Transverse colon (tissue), 4 donors: ENCODE data around the gene ME3. TPM values are rescaled to one million over a fixed set of nuclear protein-coding genes. Genes with fewer than 3 reads are reported as not detected.

Source experiments
- DNase-seq: peaks from one replicate; pipeline ENCODE4 v3.0.0-alpha.2; 2019
- H3K27ac ChIP-seq, 4 donors: fragments of 200-600 bp; sonication (generic); 2 replicates each; pipeline ENCODE4 v1.5.1; 2016 to 2018; ENCODE audit warnings: inconsistent platforms in 4 of 4
- H3K27me3 ChIP-seq: fragments of 200-600 bp; sonication (generic); 2 replicates; pipeline ENCODE4 v1.5.1; 2017; ENCODE audit warnings: inconsistent platforms
- H3K36me3 ChIP-seq, 4 donors: fragments of 200-600 bp; sonication (generic); 2 replicates each; pipeline ENCODE4 v1.5.1; 2017 to 2019; ENCODE audit warnings: inconsistent platforms in 4 of 4
- H3K4me1 ChIP-seq, 4 donors: fragments of 200-600 bp; sonication (generic); 2 replicates each; pipeline ENCODE4 v1.5.1; 2017 to 2020; ENCODE audit warnings: inconsistent platforms in 4 of 4
- H3K4me3 ChIP-seq, 4 donors: fragments of 200-600 bp; sonication (generic); 1 replicate in 1 of 4; 2 replicates in 3 of 4; pipeline versions ENCODE4 v1.5.1 to v1.6.1; 2017 to 2019; ENCODE audit warnings: inconsistent platforms in 4 of 4
- H3K9me3 ChIP-seq, 2 donors: fragments of 200-600 bp; sonication (generic); 2 replicates each; pipeline ENCODE4 v1.5.1; 2017 to 2019; ENCODE audit warnings: inconsistent platforms in 2 of 2
- CTCF ChIP-seq, 5 experiments: fragments of 200-600 bp in 3 of 5; fragments of 450-650 bp in 2 of 5; sonication (generic) in 3 of 5; IDR thresholded peaks; 1 replicate in 2 of 5; 2 replicates in 3 of 5; pipeline ENCODE4 v1.5.1; 2016 to 2017; ENCODE audit warnings: antibody characterized with exemption in 5 of 5, inconsistent platforms in 3 of 5, mild to moderate bottlenecking in 2 of 5, moderate library complexity in 1 of 5
- EP300 ChIP-seq: sonication (generic); formaldehyde crosslinking; IDR thresholded peaks from one replicate; pipeline ENCODE4 v1.6.1; 2017; ENCODE audit warnings: antibody characterized with exemption, low read depth
- POLR2A ChIP-seq: fragments of 450-650 bp; IDR thresholded peaks from one replicate; pipeline ENCODE4 v1.6.1; 2016; ENCODE audit warnings: antibody characterized with exemption, mild to moderate bottlenecking, moderate library complexity
- POLR2AphosphoS5 ChIP-seq, 3 donors: sonication (generic); formaldehyde crosslinking; IDR thresholded peaks; one replicate each; pipeline ENCODE4 v1.6.1; 2016; ENCODE audit warnings: antibody characterized with exemption in 3 of 3
- WGBS, 2 donors: methylation state at CpG; one replicate each; pipeline ENCODE4 v1.1.5; 2018; ENCODE audit warnings: low coverage in 1 of 2; 5-methylcytosine and 5-hydroxymethylcytosine counted together
- in situ Hi-C, 4 donors: fragments of 200-750 bp; cut with MboI; loops; one replicate each; pipeline versions ENCODE4 v1.15.0 to v1.15.1; 2017; ENCODE audit warnings: low sequenced_read_pairs in 3 of 4, low pct_ligation_motif_present in 1 of 4, low pct_unique_long_range_greater_than_20kb in 1 of 4
- intact Hi-C: fragments of 100-400 bp; cut with DNase I; formaldehyde crosslinking; loops from one replicate; pipeline ENCODE4 v1.15.1; 2023; ENCODE audit warnings: low total_unique reads
- total RNA-seq, 4 donors: library from RNA; depleted of rRNA; stranded (reverse); fragments of >200 nt; gene quantifications; one replicate each; pipeline ENCODE4 v1.1.0, GENCODE V29; 2016

ME3 gene
- total RNA-seq, result 100 to 1,000 TPM in 2 of 4 donors, 10 to 100 TPM in 2; 91.8 to 258 (median 116) TPM

DNA sequence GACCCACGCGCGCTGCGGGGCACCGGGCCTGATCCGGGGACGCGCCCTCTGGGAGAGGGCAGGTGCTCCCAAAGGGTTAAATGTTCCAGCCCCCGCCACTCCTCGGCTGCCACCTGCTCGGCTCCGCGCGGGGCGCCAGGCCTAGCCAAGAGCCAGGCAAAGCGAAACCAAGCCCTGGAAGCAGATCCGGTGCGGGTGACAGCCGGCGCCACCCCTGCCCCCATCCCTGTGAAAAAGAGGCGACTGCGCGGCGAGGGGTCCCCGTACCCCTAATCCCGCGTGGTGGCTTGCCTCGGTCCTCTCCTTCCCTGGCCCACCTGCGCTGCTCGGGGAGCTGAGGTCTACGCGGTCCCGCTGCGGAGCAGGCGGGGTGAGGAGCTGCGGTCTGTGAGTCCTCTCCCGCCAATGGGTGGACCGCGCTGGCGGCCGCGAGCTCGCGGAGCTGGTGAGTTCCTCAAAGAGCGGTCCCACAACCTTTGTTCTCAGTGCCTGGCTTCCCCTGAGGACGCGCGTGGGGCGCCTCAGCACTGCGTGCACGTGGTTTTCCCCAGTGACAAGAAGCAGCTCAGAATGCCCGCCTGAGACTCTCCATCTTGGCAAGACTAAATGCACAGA is at the start of gene ME3:
Gene ME3, minus strand, starts transcription at position 610 of the 615 bp plus-strand sequence.
- no peaks in the 10 kb centered on the region for H3K9me3 ChIP-seq
- in situ Hi-C loops, result no loop called here
- peaks cover 32 to 74% (median 57%) of the 10 kb centered on the region in 4 donors for H3K4me1 ChIP-seq
- H3K36me3 ChIP-seq, result no peaks in the 10 kb centered on the region
- intact Hi-C loops, result no loop called here
- DNase-seq, result peak; percentile 72
- no peaks in the 10 kb centered on the region for H3K27me3 ChIP-seq
- peak within 1 kb of the TSS; percentile 57 to 67 (median 63) for H3K4me3 ChIP-seq
- TF ChIP-seq CTCF (IDR thresholded peaks at IDR 0.05), result no peak
- peak in 2 of 3 donors; percentile 66 to 67 for TF ChIP-seq POLR2AphosphoS5 (IDR thresholded peaks at IDR 0.05)
- TF ChIP-seq POLR2A, result peak; percentile 64
- H3K27ac ChIP-seq, result peak within 1 kb of the TSS; percentile 92 to 93 (median 92)
- 0 to 5% methylated on average over 5 to 52 of the region's 52 CpGs for WGBS, 2 donors

DNA sequence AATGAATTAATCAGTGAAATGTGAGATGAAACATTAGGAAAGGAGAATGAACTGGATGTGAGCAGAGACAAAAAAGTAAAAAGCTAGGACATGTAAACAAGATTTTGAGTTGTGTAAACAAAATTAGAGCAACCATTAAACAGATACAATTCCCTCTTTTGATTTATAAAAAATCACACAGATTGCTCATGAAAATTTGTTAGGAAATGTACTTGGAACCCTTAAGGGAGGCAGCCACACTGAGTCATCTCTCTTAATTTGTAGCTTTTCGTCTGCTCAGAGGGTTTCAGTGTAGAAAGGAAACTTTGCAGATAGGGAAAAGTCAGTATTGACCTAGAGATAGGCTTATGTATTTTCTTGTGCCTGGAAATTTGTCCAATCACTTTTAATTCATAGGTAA is 49.6 kb upstream of the ME3 start:
- TF ChIP-seq EP300 (no peak), POLR2A (no peak), POLR2AphosphoS5 (IDR thresholded peaks at IDR 0.05) (no peak), CTCF (IDR thresholded peaks at IDR 0.05) (no peak)
- Histone ChIP-seq H3K27ac (peak overlapping the region in 2 of 4 donors; percentile 29 to 40), H3K9me3 (peaks cover 7 to 11% of the 10 kb centered on the region in 2 donors), H3K36me3 (no peaks in the 10 kb centered on the region), H3K4me1 (no peaks in the 10 kb centered on the region), H3K27me3 (no peaks in the 10 kb centered on the region), H3K4me3 (no peak overlapping the region)
- in situ Hi-C loops, result no loop called here
- DNase-seq, result no peak
- intact Hi-C loops, result no loop called here
- WGBS, 2 donors, result 29 to 61% methylated on average over 1 of the region's 1 CpG

DNA sequence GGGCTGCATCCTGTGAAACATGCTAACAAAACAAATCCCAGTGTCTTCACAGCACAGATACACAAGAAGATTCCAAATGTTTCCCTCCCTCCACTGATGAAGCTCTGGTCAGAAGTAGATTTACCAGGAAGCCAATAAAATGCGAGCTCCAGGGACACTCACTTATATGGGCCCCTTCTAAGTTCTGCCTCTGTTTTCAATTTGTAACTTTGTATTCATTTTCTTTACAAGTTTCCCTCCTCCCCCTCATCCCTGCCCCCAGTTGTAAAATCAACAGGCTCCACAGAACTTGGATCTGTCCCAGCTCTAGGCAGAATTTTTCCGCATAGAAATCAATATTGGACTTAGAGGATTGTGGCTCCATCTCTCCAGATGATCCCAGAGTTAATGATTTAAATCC is 48.1 kb upstream of the ME3 start:
- Histone ChIP-seq H3K27ac (no peak overlapping the region), H3K9me3 (peaks cover 7 to 11% of the 10 kb centered on the region in 2 donors), H3K4me1 (no peaks in the 10 kb centered on the region), H3K4me3 (no peak overlapping the region), H3K36me3 (no peaks in the 10 kb centered on the region), H3K27me3 (no peaks in the 10 kb centered on the region)
- intact Hi-C loops, result no loop called here
- no peak for DNase-seq
- in situ Hi-C loops, result no loop called here
- 84 to 90% methylated on average over 2 of the region's 2 CpGs for WGBS, 2 donors
- no peak for TF ChIP-seq EP300
- no peak for TF ChIP-seq POLR2AphosphoS5 (IDR thresholded peaks at IDR 0.05)
- no peak for TF ChIP-seq CTCF (IDR thresholded peaks at IDR 0.05)
- TF ChIP-seq POLR2A, result no peak

DNA sequence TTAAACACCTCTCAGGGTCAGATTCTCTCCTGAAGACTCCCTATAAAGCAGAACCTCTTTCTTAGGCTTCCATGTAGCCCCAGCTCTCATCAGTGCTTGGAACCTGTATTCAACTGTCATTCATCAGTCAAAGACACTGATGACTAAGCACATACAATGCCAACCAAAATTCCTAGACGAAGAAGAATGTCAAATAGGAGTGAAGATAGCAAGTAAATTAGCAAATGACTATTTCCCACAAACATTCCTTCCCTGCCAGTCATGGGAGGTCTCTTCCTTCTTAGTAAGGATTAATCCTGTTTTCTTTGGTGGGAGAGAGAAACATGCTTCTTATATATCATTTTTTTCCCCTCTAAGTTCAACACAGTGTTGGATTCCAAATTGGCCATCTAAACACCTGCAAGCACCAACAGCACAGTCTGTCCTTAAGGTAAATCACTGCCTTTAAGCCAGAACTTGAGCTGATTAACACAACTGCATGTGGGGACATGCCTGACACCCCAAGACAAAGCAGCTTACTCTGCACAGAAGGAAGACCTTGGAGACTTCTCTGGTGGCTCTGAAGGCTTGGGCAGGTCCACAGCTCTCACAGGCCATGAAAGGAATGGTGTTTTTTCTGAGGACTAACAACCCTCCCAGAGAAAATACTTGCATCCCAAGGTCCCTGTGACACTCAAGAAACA is 47.5 kb upstream of the ME3 start:
- Histone ChIP-seq H3K4me3 (no peak overlapping the region), H3K4me1 (no peaks in the 10 kb centered on the region), H3K9me3 (peaks cover 7 to 11% of the 10 kb centered on the region in 2 donors), H3K36me3 (no peaks in the 10 kb centered on the region), H3K27me3 (no peaks in the 10 kb centered on the region), H3K27ac (no peak overlapping the region)
- WGBS, 2 donors, result 69 to 91% methylated on average over 1 of the region's 1 CpG
- intact Hi-C loops (no loop called here), in situ Hi-C loops (no loop called here)
- DNase-seq, result no peak
- TF ChIP-seq POLR2A, result no peak
- TF ChIP-seq POLR2AphosphoS5 (IDR thresholded peaks at IDR 0.05), result no peak
- no peak for TF ChIP-seq CTCF (IDR thresholded peaks at IDR 0.05)
- no peak for TF ChIP-seq EP300
